ENCODE data around the gene GNB2. TPM values are rescaled to one million over a fixed set of nuclear protein-coding genes. Genes with fewer than 3 reads are reported as not detected.

Gene GNB2
- total and polyA plus RNA-seq, 10 donors = 104 to 342 (median 242) TPM

- H3K27ac ChIP-seq = peak overlapping the region; percentile 10 to 83 (median 74)
- peak; percentile 65 to 81 (median 76) for TF ChIP-seq POLR2AphosphoS5 (IDR thresholded peaks at IDR 0.05)
- no peak for TF ChIP-seq CTCF (IDR thresholded peaks at IDR 0.05 in 8 of 11, conservative IDR thresholded peaks at IDR 0.05 in 3 of 11)
- no peaks in the 10 kb centered on the region for H3K36me3 ChIP-seq
- H3K27me3 ChIP-seq (replicated peaks in 1 of 7) = peaks cover 0 to 7% (median 0%) of the 10 kb centered on the region in 7 donors
- H3K4me3 ChIP-seq = peak overlapping the region; percentile 8 to 60 (median 29)
- H3K4me1 ChIP-seq = peaks cover 4 to 19% (median 12%) of the 10 kb centered on the region in 6 donors
- H3K9me3 ChIP-seq = no peaks in the 10 kb centered on the region
- peak; percentile 95 for DNase-seq
- 2 to 4% (median 2%) methylated on average over 29 to 37 of the region's 37 CpGs for WGBS, 5 donors
- intact Hi-C loops (cut with DNase I; ENCODE audit: low total_unique reads) = no loop called here
Observed at GRCh38 chr7:100626530-100627237, 46.9 kb upstream of the GNB2 start.

GRCh38 chr7:100627238-100627549 is 46.3 kb upstream of the GNB2 start:
- Histone ChIP-seq H3K4me1 (peaks cover 4 to 22% (median 12%) of the 10 kb centered on the region in 6 donors), H3K36me3 (no peaks in the 10 kb centered on the region), H3K27me3 (replicated peaks in 1 of 7) (peaks cover 0 to 12% (median 0%) of the 10 kb centered on the region in 7 donors), H3K4me3 (peak overlapping the region in 2 of 8 donors; percentile 31 to 60), H3K9me3 (no peaks in the 10 kb centered on the region), H3K27ac (peak overlapping the region in 6 of 8 donors; percentile 10 to 83 (median 77))
- intact Hi-C loops (cut with DNase I; ENCODE audit: low total_unique reads) = no loop called here
- peak; percentile 78 for DNase-seq
- TF ChIP-seq CTCF (IDR thresholded peaks at IDR 0.05 in 8 of 11, conservative IDR thresholded peaks at IDR 0.05 in 3 of 11) = no peak
- no peak for TF ChIP-seq POLR2AphosphoS5 (IDR thresholded peaks at IDR 0.05)
- TF ChIP-seq POLR2A (IDR thresholded peaks at IDR 0.05) = no peak
- WGBS, 5 donors = 86 to 92% (median 91%) methylated on average over 5 to 21 of the region's 21 CpGs

- Histone ChIP-seq H3K9me3 (no peaks in the 10 kb centered on the region), H3K4me3 (no peak overlapping the region), H3K27ac (no peak overlapping the region), H3K4me1 (peaks cover 4 to 39% (median 23%) of the 10 kb centered on the region in 6 donors), H3K27me3 (replicated peaks in 1 of 7) (peaks cover 0 to 32% (median 8%) of the 10 kb centered on the region in 7 donors), H3K36me3 (no peaks in the 10 kb centered on the region)
- TF ChIP-seq POLR2AphosphoS5 (IDR thresholded peaks at IDR 0.05) = no peak
- TF ChIP-seq CTCF (IDR thresholded peaks at IDR 0.05 in 8 of 11, conservative IDR thresholded peaks at IDR 0.05 in 3 of 11) = peak in 3 of 11 experiments; percentile 9 to 37 (median 16)
- TF ChIP-seq POLR2A (IDR thresholded peaks at IDR 0.05) = no peak
- WGBS, 5 donors = 74 to 84% (median 79%) methylated on average over 6 to 11 of the region's 11 CpGs
- intact Hi-C loops (cut with DNase I; ENCODE audit: low total_unique reads) = no loop called here
- DNase-seq = no peak
Observed at GRCh38 chr7:100629117-100629716, 44.3 kb upstream of the GNB2 start.

GRCh38 chr7:100630066-100630465 is 43.5 kb upstream of the GNB2 start:
- no peak for DNase-seq
- Histone ChIP-seq H3K27ac (no peak overlapping the region), H3K27me3 (replicated peaks in 1 of 7) (peaks cover 0 to 33% (median 8%) of the 10 kb centered on the region in 7 donors), H3K9me3 (no peaks in the 10 kb centered on the region), H3K36me3 (no peaks in the 10 kb centered on the region), H3K4me1 (peaks cover 4 to 39% (median 23%) of the 10 kb centered on the region in 6 donors), H3K4me3 (no peak overlapping the region)
- intact Hi-C loops (cut with DNase I; ENCODE audit: low total_unique reads) = no loop called here
- WGBS, 5 donors = 88 to 99% (median 92%) methylated on average over 4 of the region's 4 CpGs
- TF ChIP-seq CTCF (IDR thresholded peaks at IDR 0.05 in 8 of 11, conservative IDR thresholded peaks at IDR 0.05 in 3 of 11) (no peak), POLR2A (IDR thresholded peaks at IDR 0.05) (no peak), POLR2AphosphoS5 (IDR thresholded peaks at IDR 0.05) (no peak)

All from spleen (tissue), 11 donors.